DND-41 (cell line): Measurements from ENCODE around the gene CRYGA.

ENCODE experiments used
- CTCF ChIP-seq: IDR thresholded peaks from 2 replicates; pipeline ENCODE4 v1.5.1; 2012; ENCODE audit warnings: borderline replicate concordance, low read length, moderate library complexity, mild to moderate bottlenecking; ENCODE audit not compliant: poor library complexity, severe bottlenecking; ENCODE audit errors: extremely low read depth
- EZH2 ChIP-seq: IDR thresholded peaks from 3 replicates; pipeline ENCODE4 v1.6.1; 2012; ENCODE audit warnings: borderline replicate concordance, low read depth, mild to moderate bottlenecking, moderate library complexity, low read length, inconsistent platforms; ENCODE audit not compliant: severe bottlenecking

- no peak for TF ChIP-seq CTCF
- no peak for TF ChIP-seq EZH2
These were observed 8.7 kb upstream of the CRYGA start for GRCh38 chr2:208172125-208172524.
